SK-N-SH treated with all-trans-retinoic acid at 6 μM for 48 hours (cell line): Measurements from ENCODE around the gene HPCAL1.

Experiments used
- ATAC-seq: fragments of 200-7000 bp; cut with Tn5 transposase; 3 replicates; pipeline ENCODE4 v1.9.1; 2020; ENCODE audit warnings: mild to moderate bottlenecking, moderate library complexity
- ARNTL ChIP-seq: fragments of 450-650 bp; formaldehyde crosslinking; IDR thresholded peaks from 2 replicates; pipeline ENCODE4 v1.5.0; 2020; ENCODE audit warnings: low read depth, mild to moderate bottlenecking, moderate library complexity, borderline replicate concordance
- BACH2 ChIP-seq: fragments of 250-450 bp; sonication (Bioruptor Pico); IDR thresholded peaks from 2 replicates; pipeline ENCODE4 v1.9.0; 2021; ENCODE audit warnings: mild to moderate bottlenecking, borderline replicate concordance
- CREB5 ChIP-seq: fragments of 250-450 bp; sonication (Bioruptor Pico); IDR thresholded peaks from 2 replicates; pipeline ENCODE4 v1.5.1; 2020; ENCODE audit warnings: low read depth, mild to moderate bottlenecking, moderate library complexity
- CSDC2 ChIP-seq: fragments of 250-450 bp; sonication (Bioruptor Pico); IDR thresholded peaks from 2 replicates; pipeline ENCODE4 v1.5.0; 2020; ENCODE audit warnings: mild to moderate bottlenecking, moderate library complexity
- CSRNP3 ChIP-seq: fragments of 250-450 bp; sonication (Bioruptor Pico); IDR thresholded peaks from 2 replicates; pipeline ENCODE4 v1.5.1; 2021; ENCODE audit warnings: mild to moderate bottlenecking, moderate library complexity
- GLIS3 ChIP-seq: fragments of 250-450 bp; sonication (Bioruptor Pico); IDR thresholded peaks from 2 replicates; pipeline ENCODE4 v1.5.0; 2020; ENCODE audit warnings: mild to moderate bottlenecking, moderate library complexity
- ISL1 ChIP-seq: fragments of 250-450 bp; sonication (Bioruptor Pico); IDR thresholded peaks from 2 replicates; pipeline ENCODE4 v2.1.2; 2022; ENCODE audit warnings: mild to moderate bottlenecking, moderate library complexity
- PATZ1 ChIP-seq: fragments of 250-450 bp; sonication (Bioruptor Pico); IDR thresholded peaks from 2 replicates; pipeline ENCODE4 v1.8.0; 2020; ENCODE audit warnings: mild to moderate bottlenecking, moderate library complexity, borderline replicate concordance
- PPARA ChIP-seq: fragments of 250-450 bp; sonication (Bioruptor Pico); IDR thresholded peaks from 2 replicates; pipeline ENCODE4 v1.5.0; 2020; ENCODE audit warnings: mild to moderate bottlenecking, borderline replicate concordance
- RARB ChIP-seq: fragments of 250-450 bp; sonication (Bioruptor Pico); IDR thresholded peaks from 2 replicates; pipeline ENCODE4 v1.8.0; 2021; ENCODE audit warnings: mild to moderate bottlenecking, moderate library complexity
- SNAI2 ChIP-seq: fragments of 250-450 bp; sonication (Bioruptor Pico); IDR thresholded peaks from 2 replicates; pipeline ENCODE4 v1.5.0; 2020; ENCODE audit warnings: mild to moderate bottlenecking, moderate library complexity
- TCF4 ChIP-seq: fragments of 250-450 bp; sonication (Bioruptor Pico); IDR thresholded peaks from 2 replicates; pipeline ENCODE4 v1.8.0; 2021; ENCODE audit warnings: mild to moderate bottlenecking, moderate library complexity, borderline replicate concordance
- TOX ChIP-seq: fragments of 250-450 bp; sonication (Bioruptor Pico); IDR thresholded peaks from 2 replicates; pipeline ENCODE4 v1.8.0; 2021; ENCODE audit warnings: mild to moderate bottlenecking, moderate library complexity, borderline replicate concordance
- ZC3H10 ChIP-seq: fragments of 250-450 bp; sonication (Bioruptor Pico); IDR thresholded peaks from 2 replicates; pipeline ENCODE4 v1.5.1; 2021; ENCODE audit warnings: mild to moderate bottlenecking, moderate library complexity
- ZNF565 ChIP-seq: fragments of 450-650 bp; formaldehyde crosslinking; conservative IDR thresholded peaks from 2 replicates; pipeline ENCODE4 v1.5.0; 2020; ENCODE audit warnings: low read depth, mild to moderate bottlenecking, moderate library complexity
- ZNF70 ChIP-seq: fragments of 450-650 bp; formaldehyde crosslinking; IDR thresholded peaks from 2 replicates; pipeline ENCODE4 v1.5.0; 2020; ENCODE audit warnings: mild to moderate bottlenecking, moderate library complexity
- TF ChIP-seq, protein P1 (sequence below): fragments of 250-450 bp; sonication (Bioruptor Pico); IDR thresholded peaks from 2 replicates; pipeline ENCODE4 v1.5.0; 2020; ENCODE audit warnings: mild to moderate bottlenecking, moderate library complexity
- TF ChIP-seq, protein P2 (sequence below): fragments of 250-450 bp; sonication (Bioruptor Pico); IDR thresholded peaks from 2 replicates; pipeline ENCODE4 v1.8.0; 2021; ENCODE audit warnings: low read depth, mild to moderate bottlenecking, moderate library complexity, borderline replicate concordance

Gene HPCAL1

GRCh38 chr2:10428924-10429323 is 126.2 kb downstream of the HPCAL1 start (continued):
- TF ChIP-seq PATZ1 (no peak), CSRNP3 (no peak), RARB (CRISPR knock-in tag) (no peak)
- TF ChIP-seq, protein P1, sequence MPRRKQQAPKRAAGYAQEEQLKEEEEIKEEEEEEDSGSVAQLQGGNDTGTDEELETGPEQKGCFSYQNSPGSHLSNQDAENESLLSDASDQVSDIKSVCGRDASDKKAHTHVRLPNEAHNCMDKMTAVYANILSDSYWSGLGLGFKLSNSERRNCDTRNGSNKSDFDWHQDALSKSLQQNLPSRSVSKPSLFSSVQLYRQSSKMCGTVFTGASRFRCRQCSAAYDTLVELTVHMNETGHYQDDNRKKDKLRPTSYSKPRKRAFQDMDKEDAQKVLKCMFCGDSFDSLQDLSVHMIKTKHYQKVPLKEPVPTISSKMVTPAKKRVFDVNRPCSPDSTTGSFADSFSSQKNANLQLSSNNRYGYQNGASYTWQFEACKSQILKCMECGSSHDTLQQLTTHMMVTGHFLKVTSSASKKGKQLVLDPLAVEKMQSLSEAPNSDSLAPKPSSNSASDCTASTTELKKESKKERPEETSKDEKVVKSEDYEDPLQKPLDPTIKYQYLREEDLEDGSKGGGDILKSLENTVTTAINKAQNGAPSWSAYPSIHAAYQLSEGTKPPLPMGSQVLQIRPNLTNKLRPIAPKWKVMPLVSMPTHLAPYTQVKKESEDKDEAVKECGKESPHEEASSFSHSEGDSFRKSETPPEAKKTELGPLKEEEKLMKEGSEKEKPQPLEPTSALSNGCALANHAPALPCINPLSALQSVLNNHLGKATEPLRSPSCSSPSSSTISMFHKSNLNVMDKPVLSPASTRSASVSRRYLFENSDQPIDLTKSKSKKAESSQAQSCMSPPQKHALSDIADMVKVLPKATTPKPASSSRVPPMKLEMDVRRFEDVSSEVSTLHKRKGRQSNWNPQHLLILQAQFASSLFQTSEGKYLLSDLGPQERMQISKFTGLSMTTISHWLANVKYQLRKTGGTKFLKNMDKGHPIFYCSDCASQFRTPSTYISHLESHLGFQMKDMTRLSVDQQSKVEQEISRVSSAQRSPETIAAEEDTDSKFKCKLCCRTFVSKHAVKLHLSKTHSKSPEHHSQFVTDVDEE (CRISPR knock-in tag), result no peak

GRCh38 chr2:10430886-10431622 is 128.3 kb downstream of the HPCAL1 start:
- TF ChIP-seq BACH2 (CRISPR knock-in tag) (no peak), ZNF70 (peak; percentile 99)
- no peak for ATAC-seq

DNA sequence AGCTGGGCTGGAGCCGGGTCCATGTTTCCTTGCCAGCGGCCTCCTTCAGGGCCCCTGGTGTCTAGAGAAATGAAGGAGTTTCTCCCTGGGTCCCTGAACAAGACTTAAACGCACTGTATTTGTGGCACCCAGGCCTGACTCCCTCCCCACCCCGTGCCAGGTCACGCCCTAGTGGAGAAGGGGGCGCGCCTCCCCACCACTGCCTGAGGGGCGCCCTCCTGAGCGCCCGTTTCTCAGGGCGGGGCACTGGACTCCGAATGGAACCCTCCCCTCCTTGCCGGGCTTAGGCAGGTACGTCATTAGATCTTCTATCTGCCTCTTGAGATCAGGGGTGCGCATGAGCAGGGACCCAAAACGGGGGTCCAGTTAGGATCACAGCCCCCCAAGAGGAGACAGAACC is 129.1 kb downstream of the HPCAL1 start:
- ATAC-seq, result no peak
- TF ChIP-seq CSRNP3 (no peak), TOX (CRISPR knock-in tag) (no peak), ZNF70 (no peak), CREB5 (CRISPR knock-in tag) (no peak), TCF4 (no peak), ZC3H10 (CRISPR knock-in tag) (no peak)

DNA sequence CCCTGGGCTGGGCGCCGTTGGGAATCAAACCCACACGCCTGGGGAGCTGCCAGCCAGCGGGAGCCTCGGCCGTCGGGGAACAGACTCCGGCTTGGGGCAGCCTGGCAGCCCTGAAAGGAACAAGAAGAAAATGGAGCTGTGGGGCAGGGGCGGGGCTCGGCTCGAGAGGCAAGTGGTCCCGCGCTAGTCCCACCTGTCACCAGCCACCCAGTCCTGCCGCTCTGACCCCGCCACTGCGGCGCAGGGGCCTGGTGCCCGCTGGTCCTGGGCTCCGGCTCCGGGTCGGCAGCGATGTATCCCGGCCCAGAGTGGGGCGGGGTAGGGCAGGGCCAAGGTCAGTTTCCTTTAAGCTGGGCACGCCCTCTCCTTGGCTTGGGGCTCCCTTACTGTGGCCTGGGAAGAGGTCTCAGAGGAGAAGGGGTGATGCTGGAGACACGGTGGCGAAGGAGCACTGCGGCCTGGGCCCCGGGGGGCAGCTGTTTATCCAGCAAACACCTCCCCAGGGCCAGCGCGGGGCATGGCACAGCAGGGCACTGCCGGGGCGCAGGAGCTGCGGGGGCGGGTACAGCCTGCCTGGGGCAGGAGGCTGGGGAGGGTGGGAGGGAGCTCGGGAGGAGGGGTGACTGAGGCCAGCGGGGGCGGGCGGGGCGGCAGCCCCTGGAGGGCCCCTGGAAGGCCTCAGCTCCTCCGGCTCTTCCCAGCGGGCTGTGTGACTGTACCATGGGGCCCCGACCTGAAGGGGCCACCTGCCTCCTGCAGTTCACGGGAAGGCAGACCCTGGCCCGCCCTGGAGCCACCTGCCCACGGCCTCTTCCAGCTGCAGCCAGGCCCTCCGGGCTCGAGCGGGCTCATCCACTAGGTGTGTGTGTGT is 129.8 kb downstream of the HPCAL1 start:
- ATAC-seq, result no peak
- no peak for TF ChIP-seq PPARA (CRISPR knock-in tag)
- no peak for TF ChIP-seq ZC3H10 (CRISPR knock-in tag)
- TF ChIP-seq, protein P2, sequence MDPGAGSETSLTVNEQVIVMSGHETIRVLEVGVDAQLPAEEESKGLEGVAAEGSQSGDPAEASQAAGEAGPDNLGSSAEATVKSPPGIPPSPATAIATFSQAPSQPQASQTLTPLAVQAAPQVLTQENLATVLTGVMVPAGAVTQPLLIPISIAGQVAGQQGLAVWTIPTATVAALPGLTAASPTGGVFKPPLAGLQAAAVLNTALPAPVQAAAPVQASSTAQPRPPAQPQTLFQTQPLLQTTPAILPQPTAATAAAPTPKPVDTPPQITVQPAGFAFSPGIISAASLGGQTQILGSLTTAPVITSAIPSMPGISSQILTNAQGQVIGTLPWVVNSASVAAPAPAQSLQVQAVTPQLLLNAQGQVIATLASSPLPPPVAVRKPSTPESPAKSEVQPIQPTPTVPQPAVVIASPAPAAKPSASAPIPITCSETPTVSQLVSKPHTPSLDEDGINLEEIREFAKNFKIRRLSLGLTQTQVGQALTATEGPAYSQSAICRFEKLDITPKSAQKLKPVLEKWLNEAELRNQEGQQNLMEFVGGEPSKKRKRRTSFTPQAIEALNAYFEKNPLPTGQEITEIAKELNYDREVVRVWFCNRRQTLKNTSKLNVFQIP (CRISPR knock-in tag), result no peak
- no peak for TF ChIP-seq SNAI2 (CRISPR knock-in tag)
- no peak for TF ChIP-seq PATZ1
- TF ChIP-seq TCF4, result no peak
- no peak for TF ChIP-seq GLIS3 (CRISPR knock-in tag)
- TF ChIP-seq ISL1 (CRISPR knock-in tag), result no peak
- TF ChIP-seq ARNTL, result no peak
- no peak for TF ChIP-seq ZNF565 (CRISPR knock-in tag)
- no peak for TF ChIP-seq CREB5 (CRISPR knock-in tag)
- no peak for TF ChIP-seq CSDC2 (CRISPR knock-in tag)
